Mesenchymal stem cell (in vitro differentiated cells and primary cell): ENCODE results near the gene POU2AF1.

ENCODE experiments used
- DNase-seq: peaks from one replicate; pipeline ENCODE4 v3.0.0-alpha.2; 2013
- H2AFZ ChIP-seq: one replicate; pipeline ENCODE4 v1.6.1; 2013; ENCODE audit warnings: low read depth, mild to moderate bottlenecking, control low read depth, inconsistent platforms, low read length, moderate library complexity
- H2AK5ac ChIP-seq: 2 replicates; pipeline ENCODE4 v1.6.1; 2013; ENCODE audit warnings: low read length, moderate library complexity, mild to moderate bottlenecking, inconsistent platforms; ENCODE audit not compliant: severe bottlenecking
- H2BK120ac ChIP-seq: one replicate; pipeline ENCODE4 v1.6.1; 2013; ENCODE audit warnings: low read depth, mild to moderate bottlenecking, inconsistent platforms, low read length, moderate library complexity
- H2BK12ac ChIP-seq, 2 experiments: one replicate each; pipeline ENCODE4 v1.6.1; 2013; ENCODE audit warnings: inconsistent platforms in 2 of 2, low read length in 2 of 2, mild to moderate bottlenecking in 2 of 2, moderate library complexity in 2 of 2, control low read depth in 1 of 2
- H2BK15ac ChIP-seq: one replicate; pipeline ENCODE4 v1.6.1; 2013; ENCODE audit warnings: mild to moderate bottlenecking, low read depth, inconsistent platforms; ENCODE audit not compliant: poor library complexity, severe bottlenecking
- H2BK5ac ChIP-seq: 2 replicates; pipeline ENCODE4 v1.6.1; 2013; ENCODE audit warnings: low read depth, mild to moderate bottlenecking, low read length, control low read depth, inconsistent platforms; ENCODE audit not compliant: poor library complexity, severe bottlenecking
- H3K14ac ChIP-seq, 2 experiments: one replicate each; pipeline ENCODE4 v1.6.1; 2013; ENCODE audit warnings: inconsistent platforms in 2 of 2, low read length in 2 of 2, control low read depth in 1 of 2, mild to moderate bottlenecking in 1 of 2, moderate library complexity in 1 of 2
- H3K18ac ChIP-seq, 2 experiments: one replicate each; pipeline ENCODE4 v1.6.1; 2013; ENCODE audit warnings: inconsistent platforms in 2 of 2, low read length in 2 of 2, control low read depth in 1 of 2, low read depth in 1 of 2, mild to moderate bottlenecking in 1 of 2
- H3K23ac ChIP-seq, 2 experiments: one replicate each; pipeline ENCODE4 v1.6.1; 2013; ENCODE audit warnings: inconsistent platforms in 2 of 2, low read length in 2 of 2, mild to moderate bottlenecking in 2 of 2, moderate library complexity in 2 of 2, control low read depth in 1 of 2
- H3K27ac ChIP-seq: 2 replicates; pipeline ENCODE4 v1.5.1; 2013; ENCODE audit warnings: mild to moderate bottlenecking, moderate library complexity, low read length, control low read depth, inconsistent platforms; ENCODE audit not compliant: poor library complexity, severe bottlenecking
- H3K27me3 ChIP-seq, 2 experiments: 2 replicates each; pipeline versions ENCODE4 v1.6.1 to v1.7.0; 2013; ENCODE audit warnings: low read length in 2 of 2, mild to moderate bottlenecking in 2 of 2, moderate library complexity in 2 of 2, control low read depth in 1 of 2, inconsistent platforms in 1 of 2; ENCODE audit not compliant: control insufficient read depth in 1 of 2, insufficient read depth in 1 of 2
- H3K36me3 ChIP-seq, 2 experiments: 2 replicates each; pipeline versions ENCODE4 v1.6.1 to v1.7.0; 2013; ENCODE audit warnings: low read length in 2 of 2, control low read depth in 1 of 2, inconsistent platforms in 1 of 2, low read depth in 1 of 2, mild to moderate bottlenecking in 1 of 2; ENCODE audit not compliant: insufficient read depth in 2 of 2, control insufficient read depth in 1 of 2
- H3K4ac ChIP-seq, 2 experiments: one replicate each; pipeline ENCODE4 v1.6.1; 2013; ENCODE audit warnings: inconsistent platforms in 2 of 2, low read length in 2 of 2, mild to moderate bottlenecking in 2 of 2, moderate library complexity in 2 of 2, control low read depth in 1 of 2, low read depth in 1 of 2
- H3K4me1 ChIP-seq: 2 replicates; pipeline ENCODE4 v1.6.1; 2013; ENCODE audit warnings: low read depth, low read length, control low read depth; ENCODE audit not compliant: control insufficient read depth, insufficient read depth
- H3K4me2 ChIP-seq: 2 replicates; pipeline ENCODE4 v1.6.1; 2013; ENCODE audit warnings: low read length, mild to moderate bottlenecking, inconsistent platforms; ENCODE audit not compliant: poor library complexity, severe bottlenecking
- H3K4me3 ChIP-seq, 2 experiments: 2 replicates each; pipeline versions ENCODE4 v1.5.1 to v1.7.0; 2013; ENCODE audit warnings: low read length in 2 of 2, mild to moderate bottlenecking in 2 of 2, control low read depth in 1 of 2, low read depth in 1 of 2; ENCODE audit not compliant: insufficient read depth in 1 of 2
- H3K79me1 ChIP-seq: replicated peaks from 2 replicates; pipeline ENCODE4 v1.6.1; 2013; ENCODE audit warnings: mild to moderate bottlenecking, control low read depth, low read length, inconsistent platforms; ENCODE audit not compliant: poor library complexity, severe bottlenecking
- H3K9ac ChIP-seq: 2 replicates; pipeline ENCODE4 v1.7.0; 2013; ENCODE audit warnings: mild to moderate bottlenecking, low read length, moderate library complexity
- H3K9me3 ChIP-seq: 2 replicates; pipeline ENCODE4 v1.7.0; 2013; ENCODE audit warnings: mild to moderate bottlenecking, low read length; ENCODE audit not compliant: control insufficient read depth
- H4K8ac ChIP-seq: one replicate; pipeline ENCODE4 v1.6.1; 2013; ENCODE audit warnings: inconsistent platforms, mild to moderate bottlenecking, low read length, moderate library complexity
- H4K91ac ChIP-seq: one replicate; pipeline ENCODE4 v1.6.1; 2013; ENCODE audit warnings: mild to moderate bottlenecking, low read length, inconsistent platforms
- WGBS: methylation state at CpG from one replicate; pipeline ENCODE4 v1.1.7; 2013; ENCODE audit warnings: mixed read lengths; 5-methylcytosine and 5-hydroxymethylcytosine counted together

POU2AF1 gene

DNA sequence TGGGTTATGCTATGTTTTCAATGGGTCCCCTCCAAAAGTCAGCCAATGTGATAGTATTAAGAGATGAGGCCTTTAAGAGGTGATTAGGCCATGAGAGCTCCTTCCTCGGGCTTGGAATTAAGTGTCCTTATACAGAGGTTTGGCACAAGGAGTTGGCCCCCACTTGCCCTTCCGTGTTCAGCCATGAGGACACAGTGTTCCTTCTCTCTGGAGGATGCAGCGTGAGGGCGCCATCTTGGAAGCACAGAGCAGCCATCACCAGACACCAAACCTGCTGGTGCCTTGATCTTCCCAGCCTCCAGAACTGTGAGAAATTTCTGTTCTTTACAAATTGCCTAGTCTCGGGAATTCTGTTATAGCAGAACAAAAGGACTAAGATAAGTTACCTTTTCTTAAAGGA, 53.8 kb downstream of the POU2AF1 start:
- H2BK5ac ChIP-seq = no peak overlapping the region
- H3K4me2 ChIP-seq = no peak overlapping the region
- no peak overlapping the region for H2BK12ac ChIP-seq
- no peaks in the 10 kb centered on the region for H3K4me1 ChIP-seq
- H3K14ac ChIP-seq = no peak overlapping the region
- H3K4me3 ChIP-seq = no peak overlapping the region
- H3K27ac ChIP-seq = no peak overlapping the region
- H3K9ac ChIP-seq = no peak overlapping the region
- WGBS = 93% methylated on average over 4 of the region's 5 CpGs
- H3K18ac ChIP-seq = no peak overlapping the region
- DNase-seq = no peak
- H3K23ac ChIP-seq = no peak overlapping the region
- no peak overlapping the region for H2AK5ac ChIP-seq
- H3K9me3 ChIP-seq = no peaks in the 10 kb centered on the region
- H2BK120ac ChIP-seq = no peak overlapping the region
- H3K4ac ChIP-seq = no peak overlapping the region
- H2BK15ac ChIP-seq = no peak overlapping the region
- no peak overlapping the region for H4K8ac ChIP-seq
- H3K79me1 ChIP-seq = no peaks in the 10 kb centered on the region
- H2AFZ ChIP-seq = no peak overlapping the region
- no peak overlapping the region for H4K91ac ChIP-seq
- H3K36me3 ChIP-seq = no peaks in the 10 kb centered on the region
- peaks cover 4 to 24% of the 10 kb centered on the region in 2 experiments for H3K27me3 ChIP-seq

DNA sequence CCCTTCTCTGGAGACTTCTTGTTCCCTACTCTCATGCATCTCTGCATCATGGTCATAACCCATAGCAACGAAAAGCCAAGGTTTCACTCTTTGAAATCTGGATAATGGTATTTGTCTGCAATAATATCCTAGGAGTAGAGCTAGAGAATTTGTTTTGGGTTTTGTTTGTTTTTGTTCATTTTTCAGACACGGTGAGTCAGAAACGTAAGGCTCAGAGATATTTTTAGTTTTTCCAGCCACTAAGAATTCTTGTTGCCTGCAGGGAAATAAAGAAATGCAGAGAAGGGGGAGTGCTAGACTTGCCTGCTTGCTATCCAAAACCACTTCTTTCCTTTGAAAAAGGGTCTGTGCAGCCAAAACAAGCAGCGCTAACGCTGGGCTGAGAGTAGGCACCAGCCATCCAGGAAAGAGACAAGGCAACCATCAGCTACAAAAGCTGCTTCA, 54.8 kb downstream of the POU2AF1 start:
- Histone ChIP-seq H3K4me1 (no peaks in the 10 kb centered on the region), H2BK5ac (no peak overlapping the region), H2BK120ac (no peak overlapping the region), H3K79me1 (no peaks in the 10 kb centered on the region), H3K36me3 (no peaks in the 10 kb centered on the region), H3K4ac (no peak overlapping the region), H2BK15ac (no peak overlapping the region), H3K4me2 (no peak overlapping the region), H2BK12ac (no peak overlapping the region), H3K27me3 (peaks cover 4 to 28% of the 10 kb centered on the region in 2 experiments), H3K9ac (peak overlapping the region; percentile 45), H2AFZ (no peak overlapping the region), H3K9me3 (no peaks in the 10 kb centered on the region), H4K91ac (no peak overlapping the region), H3K4me3 (peak overlapping the region in 1 of 2 experiments; percentile 34), H3K18ac (no peak overlapping the region), H4K8ac (no peak overlapping the region), H3K27ac (no peak overlapping the region), H3K14ac (no peak overlapping the region), H3K23ac (no peak overlapping the region), H2AK5ac (no peak overlapping the region)
- 61% methylated on average over 4 of the region's 5 CpGs for WGBS
- DNase-seq = no peak

DNA sequence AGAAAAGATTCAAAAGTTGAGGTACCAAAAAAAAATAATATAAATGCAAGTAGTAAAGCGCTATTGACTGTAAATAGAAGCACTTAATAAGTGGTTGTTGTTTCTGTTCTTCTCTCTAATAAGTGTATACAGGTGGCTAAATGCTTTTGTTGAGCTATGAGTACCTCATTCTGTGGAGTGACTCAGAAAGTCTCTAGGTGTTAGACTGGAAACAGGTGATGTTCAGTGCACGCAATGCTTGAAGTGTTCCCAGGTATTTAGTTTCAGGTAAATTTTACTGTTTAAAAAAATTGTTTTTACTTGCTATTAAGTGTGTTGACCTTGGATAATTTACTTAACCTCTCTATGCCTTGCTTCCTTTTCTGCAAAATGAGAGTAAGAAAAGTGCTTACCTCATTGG, 56.5 kb downstream of the POU2AF1 start:
- no peak overlapping the region for H3K9ac ChIP-seq

DNA sequence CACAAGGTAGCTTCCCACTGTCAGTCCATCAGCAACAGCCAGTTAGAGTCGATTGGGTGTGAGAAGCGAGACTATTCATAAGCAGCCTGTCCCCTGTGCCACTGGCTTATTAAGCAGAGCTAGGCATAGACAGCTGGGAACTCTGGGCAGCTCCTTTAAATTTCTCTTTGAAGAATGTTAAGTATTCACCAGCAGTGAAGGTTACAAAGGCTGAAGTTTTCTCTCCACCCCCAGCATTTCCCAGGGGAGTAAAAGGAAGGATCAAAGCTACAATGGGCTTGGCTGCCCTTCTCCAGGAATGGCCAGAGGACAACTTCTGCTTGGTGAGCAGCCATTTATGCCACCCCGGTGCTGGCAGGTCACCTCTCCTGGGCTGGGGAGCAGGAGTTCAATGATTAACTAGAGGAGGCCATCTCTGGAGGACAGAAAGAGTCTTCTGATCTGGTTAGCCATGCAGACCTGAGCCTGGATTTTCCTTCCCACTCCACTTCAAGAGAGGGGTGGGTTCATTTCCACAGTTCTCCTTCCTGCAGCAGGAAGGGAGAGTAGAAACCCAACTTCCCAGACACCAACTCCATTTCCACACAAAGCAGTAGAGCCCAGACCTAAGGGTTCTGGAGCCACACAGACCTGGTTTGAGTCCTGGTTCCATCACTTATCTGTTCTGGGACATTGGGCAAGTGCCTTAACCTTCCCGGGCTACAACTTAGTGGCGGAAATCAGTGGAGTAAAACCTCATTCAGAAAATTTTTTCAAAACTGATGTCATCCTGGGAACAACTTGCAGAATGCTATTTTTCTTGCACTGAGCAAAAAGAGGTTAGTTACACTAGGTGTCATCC, 58.1 kb downstream of the POU2AF1 start:
- Histone ChIP-seq H2AK5ac (no peak overlapping the region), H4K91ac (no peak overlapping the region), H3K18ac (no peak overlapping the region), H3K4me3 (no peak overlapping the region), H3K4me1 (no peaks in the 10 kb centered on the region), H3K14ac (no peak overlapping the region), H2BK12ac (no peak overlapping the region), H3K27me3 (peaks cover 4 to 34% of the 10 kb centered on the region in 2 experiments), H3K4me2 (no peak overlapping the region), H2BK5ac (no peak overlapping the region), H3K27ac (no peak overlapping the region), H2BK120ac (no peak overlapping the region), H3K79me1 (no peaks in the 10 kb centered on the region), H3K9me3 (peaks cover 3% of the 10 kb centered on the region), H3K4ac (no peak overlapping the region), H3K36me3 (no peaks in the 10 kb centered on the region), H3K9ac (no peak overlapping the region), H2AFZ (peak overlapping the region; percentile 68), H4K8ac (no peak overlapping the region), H2BK15ac (no peak overlapping the region), H3K23ac (no peak overlapping the region)
- DNase-seq = no peak
- WGBS = 87% methylated on average over 5 of the region's 5 CpGs

More for the DNA sequence above, 56.5 kb downstream of the POU2AF1 start:
- H3K9me3 ChIP-seq = no peaks in the 10 kb centered on the region
- H2BK5ac ChIP-seq = no peak overlapping the region
- no peak overlapping the region for H3K4me3 ChIP-seq
- H2BK15ac ChIP-seq = no peak overlapping the region
- peaks cover 4 to 33% of the 10 kb centered on the region in 2 experiments for H3K27me3 ChIP-seq
- no peak overlapping the region for H4K8ac ChIP-seq
- no peak overlapping the region for H3K14ac ChIP-seq
- no peak for DNase-seq
- no peak overlapping the region for H3K4ac ChIP-seq
- no peak overlapping the region for H3K18ac ChIP-seq
- H2BK120ac ChIP-seq = no peak overlapping the region
- H2AK5ac ChIP-seq = no peak overlapping the region
- H2BK12ac ChIP-seq = no peak overlapping the region
- no peaks in the 10 kb centered on the region for H3K36me3 ChIP-seq
- no peak overlapping the region for H4K91ac ChIP-seq
- no peak overlapping the region for H3K4me2 ChIP-seq
- no peaks in the 10 kb centered on the region for H3K79me1 ChIP-seq
- 99% methylated on average over 2 of the region's 2 CpGs for WGBS
- H3K23ac ChIP-seq = no peak overlapping the region
- no peak overlapping the region for H2AFZ ChIP-seq
- H3K27ac ChIP-seq = no peak overlapping the region
- H3K4me1 ChIP-seq = no peaks in the 10 kb centered on the region
